ENCODE measurements around the gene TTLL1. TPM values are rescaled to one million over a fixed set of nuclear protein-coding genes. Genes with fewer than 3 reads are reported as not detected.
"Not testable (repeated sequence)": the region's sequence is repeated elsewhere in the genome, so short reads cannot be mapped to it uniquely, and the experiment has no call there.

Gene TTLL1
- total RNA-seq, 2 experiments from 2014 or later, result 3.9 to 4.2 TPM

DNA sequence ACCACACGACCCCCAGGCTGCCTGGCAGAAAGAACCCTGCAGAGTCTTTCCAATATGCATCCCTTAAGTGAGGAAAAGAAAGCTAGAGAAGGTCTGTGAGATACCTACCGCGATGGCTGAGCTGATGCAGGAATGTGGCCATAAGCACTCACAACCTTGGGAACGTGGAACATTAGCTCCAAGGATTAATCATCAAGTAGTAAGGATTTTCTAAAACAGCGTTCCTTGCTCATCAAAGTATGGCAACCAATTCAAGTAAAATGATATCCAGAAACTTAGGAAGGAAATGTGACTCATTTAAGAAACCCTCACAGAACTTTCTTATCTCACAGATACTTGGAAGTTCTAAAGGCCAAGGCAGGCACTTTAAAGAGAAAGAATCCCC, 87.0 kb downstream of the TTLL1 start:
- no peak for DNase-seq
- Mint-ChIP-seq H3K9me3 (peaks cover 2% of the 10 kb centered on the region), H3K27ac (no peak overlapping the region), H3K36me3 (peaks cover 4% of the 10 kb centered on the region), H3K4me3 (peak overlapping the region; percentile 2), H3K27me3 (no peaks in the 10 kb centered on the region), H3K4me1 (peaks cover 91% of the 10 kb centered on the region)

DNA sequence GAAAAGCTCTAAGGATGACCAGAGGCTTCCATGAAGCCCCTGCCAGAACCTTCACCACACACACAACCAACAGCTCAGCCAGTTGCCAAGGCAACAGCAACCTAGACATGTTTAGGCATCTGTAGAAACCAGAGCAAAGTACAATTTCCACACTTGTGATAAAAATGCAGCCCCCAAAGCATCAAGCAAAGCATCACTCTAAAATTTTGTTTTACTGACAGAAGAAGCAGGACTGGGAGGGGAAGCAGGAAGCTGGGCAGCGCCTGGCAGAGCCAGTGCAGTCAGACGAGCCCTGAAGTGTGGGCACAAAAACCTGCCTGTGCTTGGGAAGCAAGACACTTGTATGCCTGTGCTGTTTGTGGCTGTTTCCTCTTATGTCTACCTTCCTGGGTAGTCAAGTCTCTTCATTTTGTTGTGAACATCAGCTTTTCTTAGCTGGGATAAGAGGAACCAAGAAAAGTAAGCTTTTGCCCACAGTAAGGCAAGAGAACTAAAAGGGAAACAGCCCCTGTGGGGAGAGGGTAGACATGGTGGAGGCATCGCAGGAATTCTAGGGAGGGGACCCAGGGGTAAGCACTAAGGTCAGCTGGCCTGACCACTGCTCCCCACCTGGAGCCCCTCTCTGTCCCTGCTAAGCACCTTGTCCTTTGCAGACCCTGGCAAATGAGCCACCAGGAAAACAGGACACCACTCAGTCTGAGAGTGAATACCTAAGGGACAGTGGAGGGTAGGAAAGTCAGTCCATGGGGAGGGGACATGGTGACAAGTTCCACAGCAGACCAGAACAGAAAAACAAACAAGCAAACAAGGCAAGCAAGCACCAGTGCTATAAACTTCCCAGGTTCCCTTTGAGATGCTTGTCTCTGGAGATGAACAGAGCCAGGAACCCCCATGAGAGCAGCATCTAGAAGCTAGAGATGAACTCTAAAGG, 87.7 kb downstream of the TTLL1 start:
- peak; percentile 27 for DNase-seq
- Mint-ChIP-seq H3K27me3 (no peaks in the 10 kb centered on the region), H3K27ac (peak overlapping the region; percentile 64), H3K9me3 (peaks cover 2% of the 10 kb centered on the region), H3K4me1 (peaks cover 84% of the 10 kb centered on the region), H3K4me3 (peak overlapping the region; percentile 29), H3K36me3 (peaks cover 4% of the 10 kb centered on the region)

DNA sequence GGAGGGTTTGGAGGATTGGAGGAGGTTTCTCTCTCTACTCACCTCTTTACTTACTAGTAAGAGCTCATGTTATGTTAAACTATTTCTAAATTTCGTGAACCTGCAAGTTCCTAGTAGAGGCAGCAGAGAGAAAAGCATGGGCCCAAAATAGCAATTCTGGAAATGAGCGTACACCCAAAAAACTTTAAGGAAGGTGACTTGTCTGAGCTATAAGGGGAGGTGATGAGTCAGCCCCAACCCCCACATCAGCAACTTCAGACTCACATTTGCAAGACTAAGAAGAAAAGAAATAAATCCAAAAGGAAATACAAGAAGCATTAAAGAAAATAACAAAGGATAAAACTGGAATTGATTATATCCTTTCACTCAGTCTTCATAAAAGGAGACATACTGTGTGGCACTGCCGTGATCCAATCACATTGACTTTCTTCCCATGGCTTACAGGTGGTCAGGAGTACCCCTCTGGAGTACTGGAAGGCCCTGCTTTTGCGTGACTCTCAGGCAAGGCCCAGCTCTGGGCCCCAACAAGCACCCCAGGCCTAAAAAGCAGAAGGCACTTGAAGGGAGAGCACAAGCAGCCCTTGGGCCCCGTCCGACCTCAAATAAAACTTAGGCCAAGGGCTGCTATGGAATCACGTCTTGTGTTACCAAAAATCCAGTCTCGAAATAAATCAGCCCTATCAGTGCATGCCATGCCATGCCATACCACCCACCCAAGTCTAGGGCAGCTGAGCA, 88.6 kb downstream of the TTLL1 start:
- Mint-ChIP-seq H3K27me3 (no peaks in the 10 kb centered on the region), H3K36me3 (peaks cover 4% of the 10 kb centered on the region), H3K4me1 (peaks cover 77% of the 10 kb centered on the region), H3K4me3 (no peak overlapping the region), H3K9me3 (peaks cover 2% of the 10 kb centered on the region), H3K27ac (peak overlapping the region; percentile 69)
- DNase-seq, result peak; percentile 42

DNA sequence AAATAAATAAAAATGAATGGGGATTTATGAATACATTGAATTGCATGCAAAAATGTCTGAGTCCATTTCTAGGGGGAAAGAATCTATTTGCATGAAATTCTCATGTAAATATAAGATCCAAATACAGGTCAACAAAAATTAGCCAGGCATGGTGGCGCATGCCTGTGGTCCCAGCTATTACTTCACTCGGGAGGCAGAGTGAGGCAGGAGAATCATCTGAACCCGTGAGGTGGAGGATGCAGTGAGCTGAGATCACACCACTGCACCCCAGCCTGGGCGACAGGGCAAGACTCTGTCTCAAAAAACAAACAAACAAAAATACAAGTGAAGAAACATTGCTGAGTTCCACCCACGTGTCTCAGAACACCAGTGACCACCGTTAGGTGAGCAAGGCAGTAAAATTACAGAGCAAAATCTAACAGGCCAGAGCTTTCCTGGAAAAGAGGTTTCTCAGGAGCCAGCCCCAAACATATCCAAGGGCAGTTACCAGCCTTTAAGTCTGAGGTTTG, 91.6 kb downstream of the TTLL1 start:
- H3K9me3 Mint-ChIP-seq, result no peaks in the 10 kb centered on the region
- no peaks in the 10 kb centered on the region for H3K27me3 Mint-ChIP-seq
- H3K27ac Mint-ChIP-seq, result no peak overlapping the region
- no peak overlapping the region for H3K4me3 Mint-ChIP-seq
- peaks cover 11% of the 10 kb centered on the region for H3K36me3 Mint-ChIP-seq
- no peak for DNase-seq
- peaks cover 56% of the 10 kb centered on the region for H3K4me1 Mint-ChIP-seq

- no peaks in the 10 kb centered on the region for H3K9me3 Mint-ChIP-seq
- no peak overlapping the region for H3K27ac Mint-ChIP-seq
- H3K4me3 Mint-ChIP-seq, result no peak overlapping the region
- DNase-seq, result no peak
- H3K36me3 Mint-ChIP-seq, result peaks cover 15% of the 10 kb centered on the region
- peaks cover 49% of the 10 kb centered on the region for H3K4me1 Mint-ChIP-seq
- no peaks in the 10 kb centered on the region for H3K27me3 Mint-ChIP-seq
Observed at GRCh38 chr22:42996646-42997365, 92.4 kb downstream of the TTLL1 start.

DNA sequence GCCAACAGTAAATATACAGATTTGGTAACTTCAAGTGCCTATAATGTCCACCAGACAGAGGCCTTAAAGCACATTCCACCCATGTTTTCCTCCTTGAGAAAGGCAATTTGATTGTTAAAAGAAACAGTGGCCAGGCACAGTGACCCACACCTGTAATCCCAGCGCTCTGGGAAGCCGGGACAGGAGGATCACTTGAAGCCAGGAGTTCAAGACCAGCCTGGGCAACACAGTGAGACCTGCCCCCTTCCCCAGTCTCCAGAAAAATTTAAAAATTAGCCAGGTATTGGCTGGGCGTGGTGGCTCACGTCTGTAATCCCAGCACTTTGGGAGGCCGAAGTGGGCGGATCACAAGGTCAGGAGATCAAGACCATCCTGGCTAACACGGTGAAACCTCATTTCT, 93.5 kb downstream of the TTLL1 start:
- H3K27ac Mint-ChIP-seq, DNase-seq, H3K9me3 Mint-ChIP-seq: not testable (repeated sequence)

DNA sequence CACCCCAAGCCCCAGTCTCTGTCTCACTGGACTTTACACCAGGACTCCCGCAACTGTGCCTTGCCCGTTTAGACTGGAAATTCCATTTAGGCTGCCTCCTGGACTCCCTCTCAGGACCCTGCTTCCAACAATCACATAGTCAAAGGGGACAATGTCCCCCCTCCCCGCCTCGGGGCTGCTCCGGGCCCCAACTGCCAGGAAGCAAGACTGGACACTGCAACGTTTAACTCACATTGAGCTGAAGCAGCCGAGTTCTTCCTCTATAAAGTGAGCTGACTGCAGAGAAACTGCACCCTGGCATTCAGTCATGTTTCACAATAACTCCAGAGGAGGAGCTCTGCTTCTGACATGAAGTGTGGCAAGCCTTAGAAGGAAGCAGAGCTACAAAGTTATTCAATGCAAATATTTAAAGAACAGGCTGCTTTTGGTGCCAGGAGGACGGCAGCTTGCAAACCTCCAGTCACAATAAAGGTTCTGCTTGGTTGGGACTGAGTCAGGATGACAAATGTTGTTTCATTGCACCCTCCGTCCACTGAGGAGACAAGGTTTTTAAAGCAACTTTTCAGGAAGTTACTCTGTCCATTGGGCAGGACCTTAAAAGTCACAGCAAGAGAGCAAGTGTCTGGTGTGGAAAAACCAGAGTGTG, 94.2 kb downstream of the TTLL1 start:
- no peak overlapping the region for H3K27ac Mint-ChIP-seq
- peaks cover 43% of the 10 kb centered on the region for H3K4me1 Mint-ChIP-seq
- peaks cover 15% of the 10 kb centered on the region for H3K36me3 Mint-ChIP-seq
- no peaks in the 10 kb centered on the region for H3K9me3 Mint-ChIP-seq
- no peak overlapping the region for H3K4me3 Mint-ChIP-seq
- H3K27me3 Mint-ChIP-seq, result no peaks in the 10 kb centered on the region
- no peak for DNase-seq

More for the DNA sequence above, 93.5 kb downstream of the TTLL1 start:
- not testable (repeated sequence) for H3K27me3 Mint-ChIP-seq, H3K4me3 Mint-ChIP-seq
- peaks cover 15% of the 10 kb centered on the region for H3K36me3 Mint-ChIP-seq
- H3K4me1 Mint-ChIP-seq, result peaks cover 44% of the 10 kb centered on the region

- Mint-ChIP-seq H3K4me1 (peaks cover 37% of the 10 kb centered on the region), H3K9me3 (no peaks in the 10 kb centered on the region), H3K27me3 (no peaks in the 10 kb centered on the region), H3K27ac (no peak overlapping the region), H3K36me3 (peaks cover 15% of the 10 kb centered on the region), H3K4me3 (no peak overlapping the region)
- DNase-seq, result no peak
Observed at GRCh38 chr22:42994276-42994916, 94.8 kb downstream of the TTLL1 start.

- peaks cover 12% of the 10 kb centered on the region for H3K36me3 Mint-ChIP-seq
- no peaks in the 10 kb centered on the region for H3K27me3 Mint-ChIP-seq
- H3K27ac Mint-ChIP-seq, result no peak overlapping the region
- no peak for DNase-seq
- peaks cover 33% of the 10 kb centered on the region for H3K4me1 Mint-ChIP-seq
- H3K9me3 Mint-ChIP-seq, result no peaks in the 10 kb centered on the region
- H3K4me3 Mint-ChIP-seq, result no peak overlapping the region
Observed at GRCh38 chr22:42993651-42994275, 95.4 kb downstream of the TTLL1 start.

DNA sequence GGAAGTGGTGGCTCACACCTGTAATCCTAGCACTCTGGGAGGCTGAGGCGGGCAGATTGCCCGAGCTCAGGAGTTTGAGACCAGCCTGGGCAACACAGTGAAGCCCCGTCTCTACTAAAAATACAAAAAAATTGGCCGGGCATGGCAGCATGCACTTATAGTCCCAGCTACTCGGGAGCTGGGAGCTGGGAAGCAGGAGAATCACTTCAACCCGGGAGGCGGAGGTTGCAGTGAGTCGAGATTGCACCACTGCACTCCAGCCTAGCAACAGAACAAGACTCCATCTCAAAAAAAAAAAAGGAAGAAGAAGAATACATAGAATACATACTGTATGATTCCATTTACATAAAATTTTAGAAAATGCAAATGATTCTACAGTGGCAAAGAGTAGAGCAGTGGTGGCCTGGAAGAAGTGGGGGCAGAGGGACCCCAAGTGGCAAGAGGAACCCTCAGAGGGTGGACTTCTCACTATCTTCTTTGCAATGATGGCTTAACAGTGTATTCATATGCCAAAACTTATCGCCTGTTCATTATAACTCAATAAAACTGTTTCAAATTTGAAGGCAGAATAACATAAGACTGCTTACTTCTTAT, 96.2 kb downstream of the TTLL1 start:
- Mint-ChIP-seq H3K4me3 (no peak overlapping the region), H3K27ac (no peak overlapping the region), H3K36me3 (peaks cover 12% of the 10 kb centered on the region), H3K4me1 (peaks cover 25% of the 10 kb centered on the region), H3K9me3 (no peaks in the 10 kb centered on the region), H3K27me3 (no peaks in the 10 kb centered on the region)
- no peak for DNase-seq

DNA sequence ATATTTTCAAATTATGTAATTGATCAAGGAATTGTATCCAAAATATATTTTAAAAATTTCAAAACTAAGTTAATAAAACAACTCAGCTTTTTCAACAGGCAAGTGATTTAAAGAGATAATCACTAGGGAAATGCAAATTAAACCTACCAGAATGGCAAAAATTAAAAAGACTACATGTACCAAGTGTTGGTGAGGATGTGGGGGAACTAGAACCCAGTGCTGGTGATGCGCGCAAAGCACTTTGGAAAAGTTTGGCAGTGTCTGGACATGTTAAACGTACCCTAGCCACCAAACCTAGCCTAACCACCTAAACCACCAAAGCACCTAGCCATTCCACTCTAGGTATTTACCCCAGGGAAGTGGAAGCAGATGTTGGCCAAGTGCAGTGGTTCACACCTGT, 97.1 kb downstream of the TTLL1 start:
- H3K27me3 Mint-ChIP-seq, result no peaks in the 10 kb centered on the region
- H3K9me3 Mint-ChIP-seq, result no peaks in the 10 kb centered on the region
- peaks cover 19% of the 10 kb centered on the region for H3K4me1 Mint-ChIP-seq
- H3K27ac Mint-ChIP-seq, result no peak overlapping the region
- H3K36me3 Mint-ChIP-seq, result peaks cover 12% of the 10 kb centered on the region
- H3K4me3 Mint-ChIP-seq, result no peak overlapping the region
- DNase-seq, result no peak

- no peak overlapping the region for H3K4me3 Mint-ChIP-seq
- H3K4me1 Mint-ChIP-seq, result peaks cover 21% of the 10 kb centered on the region
- no peaks in the 10 kb centered on the region for H3K27me3 Mint-ChIP-seq
- H3K9me3 Mint-ChIP-seq, result no peaks in the 10 kb centered on the region
- H3K27ac Mint-ChIP-seq, result no peak overlapping the region
- no peak for DNase-seq
- peaks cover 12% of the 10 kb centered on the region for H3K36me3 Mint-ChIP-seq
Observed at GRCh38 chr22:42991010-42991651, 98.1 kb downstream of the TTLL1 start.
